ENCODE measurements around the gene SMPDL3B. TPM values are rescaled to one million over a fixed set of nuclear protein-coding genes. Genes with fewer than 3 reads are reported as not detected.

Gene SMPDL3B
- total RNA-seq, 6 experiments from 2014 or later = 0.14 to 1.1 (median 0.49) TPM; not detected in 2

DNA sequence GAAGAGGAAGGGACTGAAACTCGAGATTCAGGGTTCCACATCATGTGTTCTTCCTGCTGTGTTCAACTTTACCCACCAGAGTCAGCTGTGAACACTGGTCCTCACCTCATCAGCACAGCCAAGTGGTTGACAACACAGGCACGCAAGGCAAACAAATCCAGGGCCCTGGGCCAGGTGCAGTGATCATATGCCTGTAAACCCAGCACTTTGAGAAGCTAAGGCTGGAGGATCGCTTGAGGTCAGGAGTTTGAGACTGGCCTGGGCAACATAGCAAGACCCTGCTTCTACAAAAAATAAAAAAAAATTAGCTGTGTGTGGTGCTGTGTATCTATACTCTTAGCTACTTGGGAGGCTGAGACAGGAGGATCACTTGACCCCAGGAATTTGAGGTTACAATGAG, 16.6 kb downstream of the SMPDL3B start:
- intact Hi-C loops (cut with DNase I) = no loop called here
- no peaks in the 10 kb centered on the region for H3K36me3 ChIP-seq
- H3K27me3 ChIP-seq = no peaks in the 10 kb centered on the region
- H3K27ac ChIP-seq = peak overlapping the region in 1 of 3 donors; percentile 66
- ATAC-seq (peak; percentile 78 to 85 (median 82)), DNase-seq (peak; percentile 81 to 87 (median 86))
- no peak overlapping the region for H3K4me3 ChIP-seq
- H3K4me1 ChIP-seq = peaks cover 0 to 22% (median 6%) of the 10 kb centered on the region in 4 donors
- 5% methylated on average over 3 of the region's 3 CpGs for WGBS (ENCODE audit: insufficient coverage, low coverage, low lambda C conversion rate, missing lambda C conversion rate)
- H3K9me3 ChIP-seq = no peaks in the 10 kb centered on the region
- TF ChIP-seq POLR2A (IDR thresholded peaks at IDR 0.05) = no peak
- TF ChIP-seq, protein P1, sequence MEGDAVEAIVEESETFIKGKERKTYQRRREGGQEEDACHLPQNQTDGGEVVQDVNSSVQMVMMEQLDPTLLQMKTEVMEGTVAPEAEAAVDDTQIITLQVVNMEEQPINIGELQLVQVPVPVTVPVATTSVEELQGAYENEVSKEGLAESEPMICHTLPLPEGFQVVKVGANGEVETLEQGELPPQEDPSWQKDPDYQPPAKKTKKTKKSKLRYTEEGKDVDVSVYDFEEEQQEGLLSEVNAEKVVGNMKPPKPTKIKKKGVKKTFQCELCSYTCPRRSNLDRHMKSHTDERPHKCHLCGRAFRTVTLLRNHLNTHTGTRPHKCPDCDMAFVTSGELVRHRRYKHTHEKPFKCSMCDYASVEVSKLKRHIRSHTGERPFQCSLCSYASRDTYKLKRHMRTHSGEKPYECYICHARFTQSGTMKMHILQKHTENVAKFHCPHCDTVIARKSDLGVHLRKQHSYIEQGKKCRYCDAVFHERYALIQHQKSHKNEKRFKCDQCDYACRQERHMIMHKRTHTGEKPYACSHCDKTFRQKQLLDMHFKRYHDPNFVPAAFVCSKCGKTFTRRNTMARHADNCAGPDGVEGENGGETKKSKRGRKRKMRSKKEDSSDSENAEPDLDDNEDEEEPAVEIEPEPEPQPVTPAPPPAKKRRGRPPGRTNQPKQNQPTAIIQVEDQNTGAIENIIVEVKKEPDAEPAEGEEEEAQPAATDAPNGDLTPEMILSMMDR (IDR thresholded peaks at IDR 0.05) = peak in 2 of 4 donors; percentile 12 to 16

DNA sequence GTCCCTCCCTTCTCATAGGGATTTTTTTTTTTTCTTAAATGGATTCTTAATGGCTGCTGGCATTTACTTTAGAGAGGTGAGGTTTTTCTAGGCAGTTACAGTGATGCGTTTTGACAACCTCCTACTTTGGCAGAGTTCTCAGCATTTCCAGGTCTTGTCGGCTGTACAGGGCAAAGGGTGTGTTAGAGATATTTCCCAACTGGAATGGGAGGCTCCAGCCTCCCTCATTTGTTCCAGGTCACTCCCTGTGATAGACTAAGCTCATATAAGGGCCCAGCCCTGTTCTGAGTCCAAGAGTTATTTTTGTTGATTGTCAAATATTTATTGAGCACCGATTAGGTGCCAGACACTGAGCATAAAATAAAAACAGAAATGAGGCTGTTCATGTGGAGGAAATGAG, 17.3 kb downstream of the SMPDL3B start:
- peaks cover 0 to 22% (median 6%) of the 10 kb centered on the region in 4 donors for H3K4me1 ChIP-seq
- H3K27me3 ChIP-seq = no peaks in the 10 kb centered on the region
- intact Hi-C loops (cut with DNase I) = no loop called here
- no peaks in the 10 kb centered on the region for H3K36me3 ChIP-seq
- no peak overlapping the region for H3K4me3 ChIP-seq
- no peaks in the 10 kb centered on the region for H3K9me3 ChIP-seq
- ATAC-seq = peak; percentile 92 to 94 (median 93)
- peak in 1 of 3 donors; percentile 86 for DNase-seq
- TF ChIP-seq POLR2A (IDR thresholded peaks at IDR 0.05) = no peak
- TF ChIP-seq, protein P1 (IDR thresholded peaks at IDR 0.05) = no peak
- WGBS (ENCODE audit: insufficient coverage, low coverage, low lambda C conversion rate, missing lambda C conversion rate) = 20% methylated on average over 3 of the region's 3 CpGs
- peak overlapping the region; percentile 21 to 76 (median 66) for H3K27ac ChIP-seq

DNA sequence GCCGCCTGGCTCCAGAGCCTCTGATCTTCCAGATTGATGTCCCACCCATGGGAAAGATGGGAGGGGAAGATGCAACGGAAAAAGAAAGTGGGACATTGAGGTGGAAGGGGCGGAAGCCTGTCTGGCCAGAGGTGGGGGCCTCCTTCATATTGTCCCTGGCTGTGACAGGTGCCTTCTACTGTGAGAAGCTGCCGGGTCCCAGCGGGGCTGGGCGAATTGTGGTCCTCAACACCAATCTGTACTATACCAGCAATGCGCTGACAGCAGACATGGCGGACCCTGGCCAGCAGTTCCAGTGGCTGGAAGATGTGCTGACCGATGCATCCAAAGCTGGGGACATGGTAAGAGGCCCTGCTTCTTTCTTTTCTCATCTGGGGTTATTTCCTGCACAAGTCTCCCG, 19.4 kb downstream of the SMPDL3B start:
- ATAC-seq = no peak
- no peaks in the 10 kb centered on the region for H3K27me3 ChIP-seq
- WGBS (ENCODE audit: insufficient coverage, low coverage, low lambda C conversion rate, missing lambda C conversion rate) = 94% methylated on average over 4 of the region's 10 CpGs
- no peak overlapping the region for H3K4me3 ChIP-seq
- H3K36me3 ChIP-seq = no peaks in the 10 kb centered on the region
- intact Hi-C loops (cut with DNase I) = no loop called here
- no peak for DNase-seq
- peaks cover 0 to 29% (median 6%) of the 10 kb centered on the region in 4 donors for H3K4me1 ChIP-seq
- TF ChIP-seq, protein P1 (IDR thresholded peaks at IDR 0.05) = no peak
- TF ChIP-seq POLR2A (IDR thresholded peaks at IDR 0.05) = no peak
- no peaks in the 10 kb centered on the region for H3K9me3 ChIP-seq
- H3K27ac ChIP-seq = no peak overlapping the region

DNA sequence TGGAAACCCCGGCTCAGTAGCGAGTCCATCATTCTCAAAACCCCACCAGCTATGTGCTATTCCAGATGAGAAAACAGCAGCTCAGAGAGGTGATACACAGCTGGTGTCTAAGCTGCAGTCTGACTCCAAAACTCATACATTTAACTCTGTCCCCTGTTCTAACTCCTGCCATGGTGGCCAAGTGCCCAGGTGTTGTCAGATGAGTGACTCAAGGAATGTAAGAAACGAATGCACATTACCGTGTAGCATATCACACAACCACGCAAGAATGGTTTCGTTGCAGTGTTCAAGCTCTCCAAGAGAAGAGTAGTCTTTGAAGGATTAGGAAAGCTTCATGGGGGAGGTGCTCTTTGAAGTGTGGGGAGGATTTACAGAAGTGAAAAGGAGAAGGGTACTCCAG, 20.3 kb downstream of the SMPDL3B start:
- H3K36me3 ChIP-seq = no peaks in the 10 kb centered on the region
- H3K9me3 ChIP-seq = no peaks in the 10 kb centered on the region
- WGBS (ENCODE audit: insufficient coverage, low coverage, low lambda C conversion rate, missing lambda C conversion rate) = 92% methylated on average over 6 of the region's 6 CpGs
- TF ChIP-seq POLR2A (IDR thresholded peaks at IDR 0.05) = no peak
- intact Hi-C loops (cut with DNase I) = no loop called here
- H3K4me3 ChIP-seq = no peak overlapping the region
- no peak for DNase-seq
- no peak overlapping the region for H3K27ac ChIP-seq
- no peaks in the 10 kb centered on the region for H3K27me3 ChIP-seq
- no peak for ATAC-seq
- H3K4me1 ChIP-seq = peaks cover 0 to 32% (median 6%) of the 10 kb centered on the region in 4 donors

DNA sequence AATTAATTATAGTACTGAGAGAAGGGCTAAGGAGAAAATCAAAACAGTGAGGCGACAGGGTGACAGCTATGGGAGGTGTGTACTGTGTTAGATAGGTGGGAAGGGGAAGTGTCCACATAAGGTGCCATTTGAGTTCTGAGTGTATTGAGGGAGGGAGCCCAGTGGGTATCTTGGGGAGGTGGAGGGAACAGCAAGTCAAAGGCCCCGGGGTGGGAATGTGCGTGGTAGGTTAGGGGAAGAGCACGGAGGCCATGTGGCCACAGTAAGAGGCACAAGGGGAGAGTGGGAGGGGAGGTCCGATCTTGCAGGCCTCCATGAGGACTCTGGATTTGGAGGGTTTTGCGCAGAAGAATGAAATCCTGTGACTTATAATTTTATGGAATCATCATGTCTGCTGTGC, 22.0 kb downstream of the SMPDL3B start:
- intact Hi-C loops (cut with DNase I) = no loop called here
- peaks cover 0 to 35% (median 9%) of the 10 kb centered on the region in 4 donors for H3K4me1 ChIP-seq
- H3K4me3 ChIP-seq = no peak overlapping the region
- ATAC-seq = no peak
- no peak for DNase-seq
- H3K36me3 ChIP-seq = no peaks in the 10 kb centered on the region
- WGBS (ENCODE audit: insufficient coverage, low coverage, low lambda C conversion rate, missing lambda C conversion rate) = 83% methylated on average over 5 of the region's 6 CpGs
- H3K9me3 ChIP-seq = no peaks in the 10 kb centered on the region
- H3K27me3 ChIP-seq = no peaks in the 10 kb centered on the region
- no peak for TF ChIP-seq POLR2A (IDR thresholded peaks at IDR 0.05)
- TF ChIP-seq, protein P1 (IDR thresholded peaks at IDR 0.05) = no peak
- H3K27ac ChIP-seq = no peak overlapping the region

All from right lobe of liver (tissue), 6 donors.